Stimulated activated memory B cell treated with anti-CD40 and anti-IgM and Interleukin-4, amounts not matched to agents 10 μg/mL and 1 μg/mL and 100 μg/mL, for 72 hours (primary cell): ENCODE results near the gene PDZD2.
"Not testable (repeated sequence)": the region's sequence is repeated elsewhere in the genome, so short reads cannot be mapped to it uniquely, and the experiment has no call there.

Experiments
- ATAC-seq: fragments of 150-1000 bp; cut with Tn5 transposase; 2 replicates; pipeline ENCODE4 v1.10.0; 2021
- H3K27ac Mint-ChIP-seq: one replicate; pipeline ENCODE4 v1.8.0; 2022; ENCODE audit warnings: mild to moderate bottlenecking, mixed read lengths
- H3K27me3 Mint-ChIP-seq: one replicate; pipeline ENCODE4 v1.8.0; 2022; ENCODE audit warnings: mixed read lengths
- H3K36me3 Mint-ChIP-seq: one replicate; pipeline ENCODE4 v1.8.0; 2022; ENCODE audit warnings: mixed read lengths
- H3K4me1 Mint-ChIP-seq: one replicate; pipeline ENCODE4 v1.8.0; 2022; ENCODE audit warnings: mixed read lengths
- H3K4me3 Mint-ChIP-seq: one replicate; pipeline ENCODE4 v1.8.0; 2022; ENCODE audit warnings: mild to moderate bottlenecking, moderate library complexity, mixed read lengths
- H3K9me3 Mint-ChIP-seq: one replicate; pipeline ENCODE4 v1.8.0; 2022; ENCODE audit warnings: mixed read lengths

PDZD2 gene

GRCh38 chr5:31992377-31992776, 353.4 kb downstream of the PDZD2 start:
- H3K36me3 Mint-ChIP-seq, result no peaks in the 10 kb centered on the region
- peaks cover 18% of the 10 kb centered on the region for H3K27me3 Mint-ChIP-seq
- no peak overlapping the region for H3K4me3 Mint-ChIP-seq
- H3K4me1 Mint-ChIP-seq, result no peaks in the 10 kb centered on the region
- H3K27ac Mint-ChIP-seq, result no peak overlapping the region
- peaks cover 3% of the 10 kb centered on the region for H3K9me3 Mint-ChIP-seq
- no peak for ATAC-seq

- H3K9me3 Mint-ChIP-seq, result no peaks in the 10 kb centered on the region
- H3K36me3 Mint-ChIP-seq, result no peaks in the 10 kb centered on the region
- H3K4me1 Mint-ChIP-seq, result no peaks in the 10 kb centered on the region
- H3K4me3 Mint-ChIP-seq, result no peak overlapping the region
- ATAC-seq, result no peak
- peaks cover 18% of the 10 kb centered on the region for H3K27me3 Mint-ChIP-seq
- no peak overlapping the region for H3K27ac Mint-ChIP-seq
Observed at GRCh38 chr5:31993165-31993961, 354.4 kb downstream of the PDZD2 start.

GRCh38 chr5:31995006-31995405, 356.1 kb downstream of the PDZD2 start:
- no peak for ATAC-seq
- H3K4me3 Mint-ChIP-seq, result no peak overlapping the region

GRCh38 chr5:31995714-31996113, 356.8 kb downstream of the PDZD2 start:
- Mint-ChIP-seq H3K4me3 (no peak overlapping the region), H3K27me3 (peaks cover 13% of the 10 kb centered on the region), H3K4me1 (no peaks in the 10 kb centered on the region), H3K27ac (no peak overlapping the region), H3K9me3 (no peaks in the 10 kb centered on the region), H3K36me3 (no peaks in the 10 kb centered on the region)
- no peak for ATAC-seq

More at GRCh38 chr5:31995006-31995405, 356.1 kb downstream of the PDZD2 start:
- Mint-ChIP-seq H3K36me3 (no peaks in the 10 kb centered on the region), H3K4me1 (no peaks in the 10 kb centered on the region), H3K27ac (no peak overlapping the region), H3K9me3 (no peaks in the 10 kb centered on the region), H3K27me3 (peaks cover 18% of the 10 kb centered on the region)

GRCh38 chr5:31996909-31997308, 358.0 kb downstream of the PDZD2 start:
- Mint-ChIP-seq H3K27me3 (peaks cover 8% of the 10 kb centered on the region), H3K4me1 (no peaks in the 10 kb centered on the region), H3K36me3 (no peaks in the 10 kb centered on the region), H3K4me3 (no peak overlapping the region), H3K27ac (no peak overlapping the region), H3K9me3 (no peaks in the 10 kb centered on the region)
- no peak for ATAC-seq

GRCh38 chr5:31999470-31999869, 360.5 kb downstream of the PDZD2 start:
- ATAC-seq, result peak; percentile 6
- Mint-ChIP-seq H3K36me3 (no peaks in the 10 kb centered on the region), H3K4me3 (no peak overlapping the region), H3K27ac (no peak overlapping the region), H3K4me1 (no peaks in the 10 kb centered on the region), H3K27me3 (peaks cover 8% of the 10 kb centered on the region), H3K9me3 (peaks cover 11% of the 10 kb centered on the region)

GRCh38 chr5:32000731-32001130, 361.8 kb downstream of the PDZD2 start:
- no peak overlapping the region for H3K4me3 Mint-ChIP-seq
- ATAC-seq, result no peak
- no peaks in the 10 kb centered on the region for H3K4me1 Mint-ChIP-seq
- peaks cover 11% of the 10 kb centered on the region for H3K9me3 Mint-ChIP-seq
- peaks cover 3% of the 10 kb centered on the region for H3K27me3 Mint-ChIP-seq
- no peak overlapping the region for H3K27ac Mint-ChIP-seq
- no peaks in the 10 kb centered on the region for H3K36me3 Mint-ChIP-seq

GRCh38 chr5:32001284-32001683, 362.4 kb downstream of the PDZD2 start:
- Mint-ChIP-seq H3K27ac (no peak overlapping the region), H3K27me3 (no peaks in the 10 kb centered on the region), H3K4me1 (no peaks in the 10 kb centered on the region), H3K36me3 (no peaks in the 10 kb centered on the region), H3K4me3 (no peak overlapping the region), H3K9me3 (peaks cover 11% of the 10 kb centered on the region)
- no peak for ATAC-seq

- no peak overlapping the region for H3K4me3 Mint-ChIP-seq
- H3K27me3 Mint-ChIP-seq, result no peaks in the 10 kb centered on the region
- no peaks in the 10 kb centered on the region for H3K4me1 Mint-ChIP-seq
- no peaks in the 10 kb centered on the region for H3K36me3 Mint-ChIP-seq
- ATAC-seq, result no peak
- no peak overlapping the region for H3K27ac Mint-ChIP-seq
- peaks cover 11% of the 10 kb centered on the region for H3K9me3 Mint-ChIP-seq
Observed at GRCh38 chr5:32001707-32002106, 362.8 kb downstream of the PDZD2 start.

GRCh38 chr5:32002755-32003154, 363.8 kb downstream of the PDZD2 start:
- no peaks in the 10 kb centered on the region for H3K27me3 Mint-ChIP-seq
- ATAC-seq, result no peak
- H3K4me3 Mint-ChIP-seq, result no peak overlapping the region
- H3K36me3 Mint-ChIP-seq, result no peaks in the 10 kb centered on the region
- no peaks in the 10 kb centered on the region for H3K4me1 Mint-ChIP-seq
- peaks cover 11% of the 10 kb centered on the region for H3K9me3 Mint-ChIP-seq
- no peak overlapping the region for H3K27ac Mint-ChIP-seq

- Mint-ChIP-seq H3K4me3 (no peak overlapping the region), H3K9me3 (peaks cover 11% of the 10 kb centered on the region), H3K27me3 (no peaks in the 10 kb centered on the region), H3K27ac (no peak overlapping the region), H3K4me1 (no peaks in the 10 kb centered on the region), H3K36me3 (no peaks in the 10 kb centered on the region)
- no peak for ATAC-seq
Observed at GRCh38 chr5:32003981-32004380, 365.1 kb downstream of the PDZD2 start.

- no peak overlapping the region for H3K4me3 Mint-ChIP-seq
- no peaks in the 10 kb centered on the region for H3K27me3 Mint-ChIP-seq
- no peak overlapping the region for H3K27ac Mint-ChIP-seq
- peaks cover 11% of the 10 kb centered on the region for H3K9me3 Mint-ChIP-seq
- H3K36me3 Mint-ChIP-seq, result no peaks in the 10 kb centered on the region
- ATAC-seq, result no peak
- no peaks in the 10 kb centered on the region for H3K4me1 Mint-ChIP-seq
Observed at GRCh38 chr5:32004404-32004803, 365.5 kb downstream of the PDZD2 start.

GRCh38 chr5:32008746-32009145, 369.8 kb downstream of the PDZD2 start:
- no peaks in the 10 kb centered on the region for H3K9me3 Mint-ChIP-seq
- no peak overlapping the region for H3K4me3 Mint-ChIP-seq
- H3K27me3 Mint-ChIP-seq, result no peaks in the 10 kb centered on the region
- ATAC-seq, result no peak
- no peaks in the 10 kb centered on the region for H3K4me1 Mint-ChIP-seq
- H3K27ac Mint-ChIP-seq, result no peak overlapping the region
- H3K36me3 Mint-ChIP-seq, result no peaks in the 10 kb centered on the region

GRCh38 chr5:32013658-32014057, 374.7 kb downstream of the PDZD2 start:
- no peak for ATAC-seq
- H3K27ac Mint-ChIP-seq, result no peak overlapping the region
- no peaks in the 10 kb centered on the region for H3K36me3 Mint-ChIP-seq
- no peaks in the 10 kb centered on the region for H3K9me3 Mint-ChIP-seq
- no peak overlapping the region for H3K4me3 Mint-ChIP-seq
- H3K4me1 Mint-ChIP-seq, result peaks cover 3% of the 10 kb centered on the region
- H3K27me3 Mint-ChIP-seq, result no peaks in the 10 kb centered on the region

GRCh38 chr5:32014096-32014745, 375.3 kb downstream of the PDZD2 start:
- Mint-ChIP-seq H3K27me3 (no peaks in the 10 kb centered on the region), H3K9me3 (no peaks in the 10 kb centered on the region), H3K36me3 (no peaks in the 10 kb centered on the region), H3K27ac (no peak overlapping the region), H3K4me3 (no peak overlapping the region), H3K4me1 (peaks cover 6% of the 10 kb centered on the region)
- no peak for ATAC-seq

- not testable (repeated sequence) for H3K4me1 Mint-ChIP-seq, ATAC-seq, H3K4me3 Mint-ChIP-seq, H3K9me3 Mint-ChIP-seq, H3K36me3 Mint-ChIP-seq, H3K27ac Mint-ChIP-seq, H3K27me3 Mint-ChIP-seq
Observed at GRCh38 chr5:32015262-32015661, 376.3 kb downstream of the PDZD2 start.
